ENCODE measurements around the gene PHLDA3. TPM values are rescaled to one million over a fixed set of nuclear protein-coding genes. Genes with fewer than 3 reads are reported as not detected.

PHLDA3 gene
- total and polyA plus RNA-seq, 2 of the 4 experiments (the other 2 are of a cell fraction) = 41.6 to 102 TPM

DNA sequence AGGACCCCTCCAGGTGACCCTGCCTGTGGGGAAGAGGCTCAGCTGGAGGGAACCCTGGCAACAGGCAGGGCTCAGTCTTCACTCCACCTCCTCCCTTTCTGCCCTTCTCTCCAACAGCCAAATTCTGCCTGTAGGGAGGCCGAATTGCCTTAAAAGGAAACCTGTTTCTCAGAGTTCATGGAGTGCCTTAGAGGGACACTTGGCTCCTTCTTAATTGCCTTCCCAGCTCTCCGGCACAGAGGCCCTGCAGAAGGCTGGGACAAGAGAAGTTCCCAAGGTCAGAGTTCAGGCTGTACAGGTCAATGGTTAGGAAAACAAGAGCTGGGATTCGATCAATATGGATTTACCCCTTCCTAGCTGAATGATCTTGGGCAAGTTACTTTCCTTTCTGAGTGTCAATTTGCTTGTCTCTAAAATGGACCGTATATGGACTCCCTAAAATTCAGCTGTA is 31.7 kb upstream of the PHLDA3 start:
- in situ Hi-C loops (cut with MboI; ENCODE audit: low sequenced_read_pairs) (no loop called here), intact Hi-C loops (cut with micrococcal nuclease) (no loop called here), dilution Hi-C loops (cut with HindIII; ENCODE audit: low sequenced_read_pairs, unreplicated experiment) (no loop called here)
- H3K27ac ChIP-seq (ENCODE audit: insufficient read depth, low read length) = peak overlapping the region; percentile 88
- H4K20me1 ChIP-seq (ENCODE audit: insufficient read depth, low read length) = peaks cover 69% of the 10 kb centered on the region
- H4K91ac ChIP-seq (ENCODE audit: insufficient read depth, low read depth, low read length) = peak overlapping the region; percentile 80
- peak overlapping the region; percentile 73 for H2BK20ac ChIP-seq (ENCODE audit: low read depth, low read length)
- H3K18ac ChIP-seq (ENCODE audit: low read depth, low read length) = peak overlapping the region; percentile 91
- no peak overlapping the region for H3K4me3 ChIP-seq (ENCODE audit: insufficient read depth, low read depth, low read length)
- H2AK9ac ChIP-seq (replicated peaks; ENCODE audit: low read depth, low read length, poor library complexity) = peak overlapping the region; percentile 81
- peak overlapping the region; percentile 76 for H2BK120ac ChIP-seq (ENCODE audit: low read depth, low read length)
- no peaks in the 10 kb centered on the region for H3K9me3 ChIP-seq (ENCODE audit: control insufficient read depth, insufficient read depth, low read length)
- POLR2A ChIA-PET (ENCODE audit: unreplicated experiment) = no interaction called here
- H3K27me3 ChIP-seq (ENCODE audit: control insufficient read depth, insufficient read depth, low read length) = no peaks in the 10 kb centered on the region
- peak overlapping the region; percentile 88 for H3K14ac ChIP-seq (replicated peaks; ENCODE audit: low read depth, low read length)
- DNase-seq = no peak
- no CpG with 5 or more reads among the region's 4 CpGs for WGBS, 2 experiments (ENCODE audit: extremely low coverage in 2 of 2, insufficient read length in 1 of 2)
- peak overlapping the region; percentile 61 for H3K23ac ChIP-seq (ENCODE audit: low read depth, low read length)
- peak overlapping the region; percentile 94 for H2AK5ac ChIP-seq (ENCODE audit: low read depth, low read length)
- H3K4me2 ChIP-seq (ENCODE audit: low read depth, low read length) = peak overlapping the region; percentile 66
- BruUV-seq (replicated peaks) = no TSS peak
- peaks cover 51% of the 10 kb centered on the region for H3K4me1 ChIP-seq (ENCODE audit: control insufficient read depth, insufficient read depth, low read length)
- H3K36me3 ChIP-seq (ENCODE audit: control insufficient read depth, insufficient read depth, low read length) = peaks cover 44% of the 10 kb centered on the region
- peak overlapping the region; percentile 47 for H3K56ac ChIP-seq (ENCODE audit: extremely low read depth, insufficient read depth, low read length)
- H2AFZ ChIP-seq (replicated peaks; ENCODE audit: low read length, poor library complexity) = peak overlapping the region; percentile 46
- H3K79me1 ChIP-seq (ENCODE audit: low read depth in 1 of 2, low read length in 2 of 2) = peaks cover 4 to 66% of the 10 kb centered on the region in 2 experiments; a peak in 2 of 4 replicates
- H4K5ac ChIP-seq (ENCODE audit: low read depth, low read length) = peak overlapping the region; percentile 93
- peak overlapping the region; percentile 84 for H2BK5ac ChIP-seq (ENCODE audit: low read depth, low read length, poor library complexity, severe bottlenecking)
- peak overlapping the region; percentile 43 to 81 for H4K8ac ChIP-seq (ENCODE audit: low read depth in 2 of 2, low read length in 2 of 2)
- H3K4ac ChIP-seq (ENCODE audit: low read depth, low read length) = peak overlapping the region; percentile 85
- peak; percentile 4 for ATAC-seq (ENCODE audit: low read depth)
- H3K9me1 ChIP-seq (ENCODE audit: insufficient read depth, low read length) = peaks cover 55% of the 10 kb centered on the region
- TF ChIP-seq RCOR1 (IDR thresholded peaks at IDR 0.05; ENCODE audit: insufficient replicate concordance, low read length) (no peak), CHD1 (IDR thresholded peaks at IDR 0.05; ENCODE audit: low read depth, low read length) (no peak), MAFK (IDR thresholded peaks at IDR 0.05; ENCODE audit: low read depth, low read length) (no peak), CEBPB (IDR thresholded peaks at IDR 0.05; ENCODE audit: low read depth, low read length) (no peak), RAD21 (IDR thresholded peaks at IDR 0.05; ENCODE audit: low read length) (no peak), RFX5 (IDR thresholded peaks at IDR 0.05; ENCODE audit: low read depth, low read length) (no peak), BHLHE40 (IDR thresholded peaks at IDR 0.05; ENCODE audit: low read depth, low read length) (no peak), MXI1 (IDR thresholded peaks at IDR 0.05; ENCODE audit: borderline replicate concordance, low read depth, low read length) (no peak), MAZ (IDR thresholded peaks at IDR 0.05; ENCODE audit: borderline replicate concordance, low read depth, low read length) (no peak), FOS (IDR thresholded peaks at IDR 0.05; ENCODE audit: low read depth, low read length) (no peak), NFE2L2 (IDR thresholded peaks at IDR 0.05; ENCODE audit: low read depth, low read length) (no peak), POLR2A (IDR thresholded peaks at IDR 0.05; ENCODE audit: low read depth, low read length) (no peak), SMC3 (IDR thresholded peaks at IDR 0.05; ENCODE audit: low read depth, low read length) (no peak)
- TF ChIP-seq, protein P1, sequence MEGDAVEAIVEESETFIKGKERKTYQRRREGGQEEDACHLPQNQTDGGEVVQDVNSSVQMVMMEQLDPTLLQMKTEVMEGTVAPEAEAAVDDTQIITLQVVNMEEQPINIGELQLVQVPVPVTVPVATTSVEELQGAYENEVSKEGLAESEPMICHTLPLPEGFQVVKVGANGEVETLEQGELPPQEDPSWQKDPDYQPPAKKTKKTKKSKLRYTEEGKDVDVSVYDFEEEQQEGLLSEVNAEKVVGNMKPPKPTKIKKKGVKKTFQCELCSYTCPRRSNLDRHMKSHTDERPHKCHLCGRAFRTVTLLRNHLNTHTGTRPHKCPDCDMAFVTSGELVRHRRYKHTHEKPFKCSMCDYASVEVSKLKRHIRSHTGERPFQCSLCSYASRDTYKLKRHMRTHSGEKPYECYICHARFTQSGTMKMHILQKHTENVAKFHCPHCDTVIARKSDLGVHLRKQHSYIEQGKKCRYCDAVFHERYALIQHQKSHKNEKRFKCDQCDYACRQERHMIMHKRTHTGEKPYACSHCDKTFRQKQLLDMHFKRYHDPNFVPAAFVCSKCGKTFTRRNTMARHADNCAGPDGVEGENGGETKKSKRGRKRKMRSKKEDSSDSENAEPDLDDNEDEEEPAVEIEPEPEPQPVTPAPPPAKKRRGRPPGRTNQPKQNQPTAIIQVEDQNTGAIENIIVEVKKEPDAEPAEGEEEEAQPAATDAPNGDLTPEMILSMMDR (conservative IDR thresholded peaks at IDR 0.05; ENCODE audit: low read depth, low read length) = no peak
- TF ChIP-seq, protein P2, sequence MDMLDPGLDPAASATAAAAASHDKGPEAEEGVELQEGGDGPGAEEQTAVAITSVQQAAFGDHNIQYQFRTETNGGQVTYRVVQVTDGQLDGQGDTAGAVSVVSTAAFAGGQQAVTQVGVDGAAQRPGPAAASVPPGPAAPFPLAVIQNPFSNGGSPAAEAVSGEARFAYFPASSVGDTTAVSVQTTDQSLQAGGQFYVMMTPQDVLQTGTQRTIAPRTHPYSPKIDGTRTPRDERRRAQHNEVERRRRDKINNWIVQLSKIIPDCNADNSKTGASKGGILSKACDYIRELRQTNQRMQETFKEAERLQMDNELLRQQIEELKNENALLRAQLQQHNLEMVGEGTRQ (IDR thresholded peaks at IDR 0.05; ENCODE audit: low read depth, low read length) = no peak
- TF ChIP-seq, protein P3, sequence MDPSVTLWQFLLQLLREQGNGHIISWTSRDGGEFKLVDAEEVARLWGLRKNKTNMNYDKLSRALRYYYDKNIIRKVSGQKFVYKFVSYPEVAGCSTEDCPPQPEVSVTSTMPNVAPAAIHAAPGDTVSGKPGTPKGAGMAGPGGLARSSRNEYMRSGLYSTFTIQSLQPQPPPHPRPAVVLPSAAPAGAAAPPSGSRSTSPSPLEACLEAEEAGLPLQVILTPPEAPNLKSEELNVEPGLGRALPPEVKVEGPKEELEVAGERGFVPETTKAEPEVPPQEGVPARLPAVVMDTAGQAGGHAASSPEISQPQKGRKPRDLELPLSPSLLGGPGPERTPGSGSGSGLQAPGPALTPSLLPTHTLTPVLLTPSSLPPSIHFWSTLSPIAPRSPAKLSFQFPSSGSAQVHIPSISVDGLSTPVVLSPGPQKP (IDR thresholded peaks at IDR 0.05; ENCODE audit: borderline replicate concordance, low read depth, low read length) = no peak
- H2BK15ac ChIP-seq (ENCODE audit: low read depth, low read length) = peak overlapping the region; percentile 46; the same call in 2 of the 3 replicates
- CTCF ChIA-PET = interaction anchor here (1.1 to 4.5 kb wide), 3 partner anchors 12 to 53 kb away, joined by 3 to 31 read pairs (median 9); no protein-coding TSS in a partner anchor
- peak overlapping the region; percentile 74 for H3K9ac ChIP-seq (ENCODE audit: low read depth, low read length)
